GM12878 (cell line): ENCODE data around the gene NFKB2. TPM values are rescaled to one million over a fixed set of nuclear protein-coding genes. Genes with fewer than 3 reads are reported as not detected.

Experiments used
- ATAC-seq: fragments of 200-7000 bp; cut with Tn5 transposase; 3 replicates; pipeline ENCODE4 v1.9.1; 2020; ENCODE audit warnings: mild to moderate bottlenecking, moderate library complexity
- BruUV-seq: library from RNA; stranded (reverse); fragments of 400-500 nt; replicated peaks from 2 replicates; lab custom pipeline; 2021; lab: Mats Ljungman, UMichigan
- CTCF ChIA-PET: fragments of 300-600 bp; sonication (Branson Sonifier 250); formaldehyde crosslinking; extraction: SDS; loops from one replicate; lab custom pipeline; 2021; ENCODE audit warnings: inconsistent platforms; lab: Yijun Ruan, JAX
- POLR2A ChIA-PET: fragments of 350-600 bp; formaldehyde crosslinking; extraction: SDS; loops from one replicate; lab custom pipeline; 2021; ENCODE audit warnings: inconsistent platforms; lab: Charles Lee
- RAD21 ChIA-PET: fragments of 300-600 bp; sonication (Branson Sonifier 250); formaldehyde crosslinking; loops from one replicate; lab custom pipeline; 2023; ENCODE audit warnings: antibody characterized with exemption; ENCODE audit not compliant: unreplicated experiment; lab: Charles Lee
- SMC1A ChIA-PET: fragments of 300-600 bp; sonication (Branson Sonifier 250); formaldehyde crosslinking; loops from one replicate; lab custom pipeline; 2023; ENCODE audit not compliant: unreplicated experiment, uncharacterized antibody; lab: Charles Lee
- DNase-seq: peaks from one replicate; pipeline ENCODE4 v3.0.0-alpha.2; 2011; ENCODE audit warnings: low read depth, low spot score
- FAIRE-seq: peaks from 3 replicates; lab custom pipeline; 2011; peaks lifted over from hg19 to GRCh38; lab: Jason Lieb, UNC
- H2AFZ ChIP-seq: 2 replicates; pipeline ENCODE4 v1.6.0; 2011; ENCODE audit warnings: low read depth, low read length, control low read depth; ENCODE audit not compliant: control insufficient read depth
- H3K27ac ChIP-seq: 2 replicates; pipeline ENCODE4 v1.5.1; 2011; ENCODE audit warnings: control low read depth; ENCODE audit not compliant: control insufficient read depth, insufficient read depth
- H3K27me3 ChIP-seq, 2 experiments: replicated peaks in 1 of 2; 2 replicates each; pipeline versions ENCODE4 v1.6.0 to v1.6.1; 2011; ENCODE audit warnings: low read length in 1 of 2; ENCODE audit not compliant: control insufficient read depth in 2 of 2, insufficient read depth in 2 of 2
- H3K36me3 ChIP-seq, 2 experiments: 2 replicates each; pipeline ENCODE4 v1.5.1; 2011; ENCODE audit warnings: low read length in 1 of 2; ENCODE audit not compliant: control insufficient read depth in 2 of 2, insufficient read depth in 2 of 2
- H3K4me1 ChIP-seq: 2 replicates; pipeline ENCODE4 v1.6.1; 2011; ENCODE audit warnings: mild to moderate bottlenecking, low read length, moderate library complexity, mixed read lengths; ENCODE audit not compliant: control insufficient read depth, insufficient read depth
- H3K4me2 ChIP-seq: 2 replicates; pipeline ENCODE4 v1.6.0; 2011; ENCODE audit warnings: control low read depth; ENCODE audit not compliant: control insufficient read depth, insufficient read depth
- H3K4me3 ChIP-seq: fragments of 200-600 bp; sonication (generic); 2 replicates; pipeline ENCODE4 v1.5.1; 2016
- H3K79me2 ChIP-seq: 2 replicates; pipeline ENCODE4 v1.6.0; 2011; ENCODE audit warnings: low read length; ENCODE audit not compliant: control insufficient read depth, insufficient read depth
- H3K9ac ChIP-seq: 2 replicates; pipeline ENCODE4 v1.8.0; 2011; ENCODE audit warnings: low read length, control low read depth, mixed read lengths; ENCODE audit not compliant: control insufficient read depth, insufficient read depth
- H3K9me3 ChIP-seq: replicated peaks from 3 replicates; pipeline ENCODE4 v1.5.1; 2011; ENCODE audit warnings: mild to moderate bottlenecking, low read length; ENCODE audit not compliant: control insufficient read depth, insufficient read depth
- H4K20me1 ChIP-seq: 2 replicates; pipeline ENCODE4 v1.6.0; 2011; ENCODE audit not compliant: control insufficient read depth, insufficient read depth
- BCLAF1 ChIP-seq: fragments of 450-650 bp; IDR thresholded peaks from 2 replicates; pipeline ENCODE4 v1.6.1; 2017; ENCODE audit warnings: antibody characterized with exemption, mild to moderate bottlenecking, moderate library complexity
- EED ChIP-seq: sonication (generic); IDR thresholded peaks from 2 replicates; pipeline ENCODE4 v1.6.1; 2016; ENCODE audit warnings: antibody characterized with exemption, low read depth
- EGR1 ChIP-seq, 2 experiments: IDR thresholded peaks; 1 replicate in 1 of 2; 2 replicates in 1 of 2; pipeline ENCODE4 v1.6.1; 2011 to 2012; ENCODE audit warnings: low read depth in 2 of 2, low read length in 2 of 2, borderline replicate concordance in 1 of 2, mild to moderate bottlenecking in 1 of 2, moderate library complexity in 1 of 2
- FOXM1 ChIP-seq: IDR thresholded peaks from 2 replicates; pipeline ENCODE4 v1.6.1; 2012; ENCODE audit warnings: low read depth, mild to moderate bottlenecking, inconsistent platforms, low read length, moderate library complexity
- HDAC2 ChIP-seq: fragments of 200-600 bp; sonication (generic); IDR thresholded peaks from 2 replicates; pipeline ENCODE4 v1.6.1; 2017
- IRF5 ChIP-seq: fragments of 450-650 bp; IDR thresholded peaks from 2 replicates; pipeline ENCODE4 v1.6.1; 2017; ENCODE audit warnings: borderline replicate concordance
- NRF1 ChIP-seq: conservative IDR thresholded peaks from 2 replicates; pipeline ENCODE4 v1.6.1; 2011; ENCODE audit warnings: mild to moderate bottlenecking, low read depth, low read length, improper control_type of control experiment
- PBX3 ChIP-seq: IDR thresholded peaks from 2 replicates; pipeline ENCODE4 v1.6.1; 2011; ENCODE audit warnings: mild to moderate bottlenecking, low read depth, low read length, moderate library complexity; ENCODE audit not compliant: insufficient replicate concordance
- POLR2AphosphoS5 ChIP-seq: IDR thresholded peaks from 2 replicates; pipeline ENCODE4 v1.6.1; 2011; ENCODE audit warnings: mild to moderate bottlenecking, low read length, inconsistent platforms
- RCOR1 ChIP-seq: conservative IDR thresholded peaks from 2 replicates; pipeline ENCODE4 v1.6.1; 2012; ENCODE audit warnings: low read depth, low read length, improper control_type of control experiment
- USF1 ChIP-seq: IDR thresholded peaks from 2 replicates; pipeline ENCODE4 v1.6.1; 2011; ENCODE audit warnings: borderline replicate concordance, low read depth, mild to moderate bottlenecking, moderate library complexity, mixed read lengths, low read length; ENCODE audit not compliant: insufficient read depth; ENCODE audit errors: extremely low read length
- ZBTB4 ChIP-seq: fragments of 450-650 bp; formaldehyde crosslinking; IDR thresholded peaks from 2 replicates; pipeline ENCODE4 v1.4.0; 2022; ENCODE audit warnings: mild to moderate bottlenecking, moderate library complexity
- ZNF622 ChIP-seq: fragments of 450-650 bp; IDR thresholded peaks from 2 replicates; pipeline ENCODE4 v1.6.1; 2017; ENCODE audit warnings: mild to moderate bottlenecking, inconsistent platforms
- WGBS: methylation state at CpG from one replicate; pipeline ENCODE4 v1.1.6; 2016; ENCODE audit warnings: low lambda C conversion rate; ENCODE audit not compliant: insufficient replicate concordance, insufficient coverage; ENCODE audit errors: missing lambda C conversion rate; 5-methylcytosine and 5-hydroxymethylcytosine counted together
- in situ Hi-C: fragments of 300-500 bp; cut with MboI; formaldehyde crosslinking; loops from 9 replicates; pipeline ENCODE4 v1.14.3; 2018; ENCODE audit warnings: mixed read lengths
- intact Hi-C: fragments of 100-400 bp; cut with micrococcal nuclease; formaldehyde crosslinking; loops from one replicate; pipeline ENCODE4 v1.14.2; 2022; ENCODE audit not compliant: unreplicated experiment
- polyA plus RNA-seq, 11 experiments: library from polyadenylated mRNA; depleted of rRNA in 4 of 11; unstranded in 6 of 11; stranded (reverse) in 5 of 11; fragments of >200 nt; fragmentation: Nextera tagmentation in 4 of 11; fragmentation: Illumina TruSeq in 1 of 11; extraction: Ambion mirVana in 4 of 11; extraction: Trizol in 1 of 11; gene quantifications; 1 replicate in 1 of 11; 2 replicates in 10 of 11; pipeline versions ENCODE4 v1.2.1 to v1.2.3, GENCODE V29; 2011 to 2016; ENCODE audit warnings: inconsistent platforms in 2 of 11, missing spikeins in 2 of 11, low read depth in 1 of 11
- total RNA-seq, 4 experiments: library from RNA; depleted of rRNA in 3 of 4; stranded (reverse); fragments of >200 nt in 3 of 4; fragmentation: Illumina TruSeq in 1 of 4; extraction: Trizol in 1 of 4; gene quantifications; 2 replicates each; pipeline versions ENCODE4 v1.2.1 to v1.2.3, GENCODE V29; 2013 to 2021

Gene NFKB2
- total and polyA plus RNA-seq, 10 of the 15 experiments (the other 5 are each of a cell fraction or from before 2014, with no cell fraction given) = 0.56 to 144 (median 49.4) TPM

- Histone ChIP-seq H3K9ac (peak overlapping the region; percentile 78), H4K20me1 (peaks cover 2% of the 10 kb centered on the region; the same call in 1 of the 2 replicates), H3K4me2 (peak overlapping the region; percentile 95), H2AFZ (peak overlapping the region; percentile 100), H3K27ac (peak overlapping the region; percentile 85), H3K9me3 (no peaks in the 10 kb centered on the region), H3K79me2 (peaks cover 7% of the 10 kb centered on the region), H3K27me3 (no peaks in the 10 kb centered on the region; a peak in 1 of 4 replicates), H3K4me3 (peak overlapping the region; percentile 98), H3K4me1 (peaks cover 18% of the 10 kb centered on the region), H3K36me3 (peaks cover 0 to 5% of the 10 kb centered on the region in 2 experiments; a peak in 2 of 4 replicates)
- WGBS = under 1% methylated on average over 13 of the region's 14 CpGs
- ATAC-seq (no peak), FAIRE-seq (no peak), DNase-seq (no peak)
- ChIA-PET SMC1A (interaction anchor here (0.7 to 4.2 kb wide), 5 partner anchors 9 to 192 kb away, joined by 3 to 42 read pairs (median 7); partner anchors contain the start of genes CUEDC2 and NFKB2), POLR2A (interaction anchor here (0.6 to 4.9 kb wide), 12 partner anchors 10 to 280 kb away, joined by 3 to 35 read pairs (median 6); partner anchors contain the start of genes C10orf95, CUEDC2 and NFKB2), RAD21 (interaction anchor here (0.6 to 3.8 kb wide), 9 partner anchors 11 to 425 kb away, joined by 4 to 24 read pairs (median 8); partner anchors contain the start of genes ACTR1A, CUEDC2 and NOLC1), CTCF (interaction anchor here (1.1 to 5.6 kb wide), 8 partner anchors 9 to 191 kb away, joined by 3 to 90 read pairs (median 20); partner anchors contain the start of genes C10orf95, CUEDC2 and NFKB2)
- intact Hi-C loops (loop anchor here (1.0 kb wide), 2 partner anchors 11 to 27 kb away; partner anchors contain the start of gene CUEDC2), in situ Hi-C loops (no loop called here)
- BruUV-seq = TSS peak; percentile 85
- TF ChIP-seq POLR2AphosphoS5 = no peak
- TF ChIP-seq NRF1 = no peak
- TF ChIP-seq BCLAF1 = no peak
- TF ChIP-seq ZBTB4 (CRISPR knock-in tag) = no peak
- TF ChIP-seq FOXM1 = no peak
- TF ChIP-seq HDAC2 = no peak
- TF ChIP-seq RCOR1 = no peak
- no peak for TF ChIP-seq EED
- TF ChIP-seq IRF5 = no peak
- no peak for TF ChIP-seq PBX3
- TF ChIP-seq ZNF622 = no peak
- no peak for TF ChIP-seq USF1
- no peak for TF ChIP-seq EGR1 (IDR thresholded peaks at IDR 0.05; ENCODE audit: borderline replicate concordance in 1 of 2, low read depth in 2 of 2, low read length in 2 of 2)
These were observed 25.9 kb downstream of the NFKB2 start for GRCh38 chr10:102421507-102421756.
